Measurements from ENCODE around the gene ENTPD8.
"Not testable (repeated sequence)": the region's sequence is repeated elsewhere in the genome, so short reads cannot be mapped to it uniquely, and the experiment has no call there.

Gene ENTPD8

DNA sequence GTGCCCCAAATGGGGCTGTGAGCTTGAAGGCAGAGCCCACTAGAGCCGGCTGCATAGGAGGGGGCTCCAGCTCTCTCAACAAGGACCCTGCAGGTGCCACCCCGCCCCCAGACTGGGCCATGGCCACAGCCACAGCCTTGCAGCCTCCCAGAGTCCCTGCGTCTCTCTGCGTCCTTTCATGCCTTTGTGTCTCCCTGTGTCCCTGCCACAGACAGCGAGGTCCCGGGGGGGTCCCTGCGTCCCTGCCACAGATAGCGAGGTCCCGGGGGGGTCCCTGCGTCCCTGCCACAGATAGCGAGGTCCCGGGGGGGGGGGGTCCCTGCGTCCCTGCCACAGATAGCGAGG, 11.6 kb downstream of the ENTPD8 start:
- no peak for DNase-seq

- DNase-seq, result no peak
Measured at GRCh38 chr9:137428841-137429545, 12.2 kb downstream of the ENTPD8 start.

DNA sequence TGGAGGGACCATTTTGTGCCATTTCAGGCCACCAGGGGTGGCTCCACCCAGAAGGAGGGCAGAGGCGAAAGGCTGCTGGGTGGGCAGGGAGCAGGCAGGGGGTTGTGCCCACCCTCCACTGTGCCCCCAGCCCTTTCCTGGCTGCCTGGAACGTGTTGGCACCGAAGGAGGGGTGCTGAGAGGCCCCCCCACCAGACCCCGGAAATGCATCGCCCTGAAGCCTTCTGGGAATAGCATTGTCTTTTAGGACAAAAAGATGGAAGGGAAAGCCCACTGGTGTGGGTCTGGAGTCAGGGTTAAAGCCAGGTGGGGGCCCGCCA, 12.9 kb downstream of the ENTPD8 start:
- DNase-seq, result no peak

- DNase-seq, result no peak
Measured at GRCh38 chr9:137427454-137428310, 13.5 kb downstream of the ENTPD8 start.

DNA sequence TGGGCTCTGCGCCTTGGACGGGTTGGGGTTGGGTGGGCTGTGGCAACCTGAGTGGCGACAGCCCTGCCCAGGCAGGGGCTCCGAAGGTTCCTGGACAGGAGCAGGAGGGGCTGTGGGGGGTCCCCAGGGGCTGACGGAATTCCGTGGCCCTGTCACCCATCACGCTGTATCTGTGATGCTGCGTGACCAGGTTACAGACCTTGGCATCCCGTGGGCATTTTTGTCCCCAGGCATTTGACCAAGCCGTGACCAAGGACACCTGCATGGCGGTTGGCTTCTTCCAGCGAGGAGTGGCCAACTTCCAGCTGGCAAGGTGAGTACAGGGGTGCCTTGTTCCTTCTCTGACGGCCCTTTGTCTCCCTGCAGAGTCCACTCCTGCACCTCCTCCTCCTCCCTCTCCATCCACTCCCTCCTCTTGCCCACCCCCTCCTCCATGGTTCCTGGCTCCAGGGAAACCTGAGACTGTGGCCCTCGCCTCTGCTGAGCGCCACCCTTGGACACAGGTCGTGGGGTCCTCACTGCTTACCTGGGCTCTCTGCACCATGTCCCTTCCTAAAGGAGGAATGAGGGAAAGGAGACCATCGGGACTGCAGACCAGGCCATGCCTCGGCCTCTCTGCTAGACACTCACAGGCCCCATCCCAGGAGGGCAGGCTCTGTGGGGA, 15.0 kb downstream of the ENTPD8 start:
- DNase-seq, result no peak

DNA sequence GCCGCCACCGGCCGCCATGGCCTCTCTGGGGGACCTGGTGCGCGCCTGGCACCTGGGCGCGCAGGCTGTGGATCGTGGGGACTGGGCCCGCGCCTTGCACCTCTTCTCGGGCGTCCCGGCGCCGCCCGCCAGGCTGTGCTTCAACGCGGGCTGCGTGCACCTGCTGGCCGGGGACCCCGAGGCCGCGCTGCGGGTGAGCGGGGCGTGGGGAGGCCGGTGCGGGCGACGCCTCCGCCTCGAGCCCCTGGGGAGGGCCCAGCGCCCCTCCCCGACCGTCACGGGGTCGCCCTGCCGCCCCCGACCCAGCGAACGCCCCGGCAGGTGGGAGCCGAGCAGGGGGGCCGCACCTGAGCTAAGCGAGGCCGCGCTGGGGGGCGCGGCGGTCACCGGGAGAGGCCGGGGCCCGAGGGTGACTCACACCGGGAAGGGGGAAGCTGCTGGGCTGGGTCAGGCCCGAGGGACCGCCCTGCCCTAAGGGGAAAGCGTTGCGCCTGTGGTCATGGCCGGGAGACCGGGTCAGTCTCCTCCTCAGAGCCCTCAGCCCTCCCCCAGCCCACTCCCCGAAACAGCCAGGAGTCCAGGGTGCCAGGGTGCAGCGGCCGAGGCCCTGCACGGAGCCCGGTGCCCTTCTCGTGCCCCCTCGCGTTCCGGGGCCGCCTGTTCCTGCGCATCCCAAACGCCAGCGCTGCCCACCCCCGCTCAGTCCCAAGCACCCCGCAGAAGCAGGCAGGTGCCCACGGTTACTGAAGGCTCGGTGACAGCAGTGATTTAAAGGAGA, 17.5 kb downstream of the ENTPD8 start:
- DNase-seq, result peak; percentile 65

GRCh38 chr9:137422604-137423513, 18.3 kb downstream of the ENTPD8 start, which contains the start of the genes EXD3 and NOXA1:
TSS of gene EXD3 (minus strand) at chr9:137423162. CDS start at chr9:137395357, 27,805 bp downstream.
TSS of gene NOXA1 (plus strand) at chr9:137423393. CDS start at chr9:137423530, 137 bp downstream.
- peak; percentile 98 for DNase-seq

DNA sequence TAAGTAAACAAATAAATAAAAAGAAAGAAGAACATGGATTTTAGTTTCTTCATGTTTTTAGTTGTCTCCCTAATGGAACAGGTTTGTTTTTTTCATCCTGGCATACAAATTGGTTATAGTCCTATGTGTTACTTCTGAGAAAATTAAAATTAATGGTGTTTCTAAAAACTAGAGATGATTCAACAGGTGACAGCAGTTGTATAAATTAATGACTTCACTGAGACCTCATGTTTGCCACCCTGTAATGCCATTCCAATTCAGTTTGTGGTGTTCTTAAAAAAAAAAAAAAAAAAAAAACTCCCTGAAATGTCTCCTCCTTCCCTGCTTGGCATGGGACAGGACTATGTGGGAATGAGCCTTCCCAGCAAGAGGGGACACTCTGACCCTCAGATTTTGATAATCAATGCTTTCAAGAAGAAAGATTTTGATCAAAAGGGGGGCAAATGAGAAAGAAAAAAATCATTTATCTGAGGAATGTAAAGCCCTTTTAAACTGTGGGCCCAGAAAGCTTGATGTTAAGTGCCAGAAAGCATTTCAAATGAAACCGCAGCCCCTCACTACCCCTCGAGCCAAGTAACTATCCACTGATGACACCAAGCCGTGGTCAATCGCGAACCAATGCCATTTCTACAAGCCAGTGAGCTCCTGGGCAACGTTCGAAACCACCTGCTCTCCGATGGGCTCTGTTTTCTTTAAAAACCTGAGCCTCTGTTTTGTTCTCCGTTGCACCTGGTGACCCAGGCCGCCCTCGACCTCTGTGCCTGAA, 19.1 kb downstream of the ENTPD8 start:
- peak; percentile 62 for DNase-seq

DNA sequence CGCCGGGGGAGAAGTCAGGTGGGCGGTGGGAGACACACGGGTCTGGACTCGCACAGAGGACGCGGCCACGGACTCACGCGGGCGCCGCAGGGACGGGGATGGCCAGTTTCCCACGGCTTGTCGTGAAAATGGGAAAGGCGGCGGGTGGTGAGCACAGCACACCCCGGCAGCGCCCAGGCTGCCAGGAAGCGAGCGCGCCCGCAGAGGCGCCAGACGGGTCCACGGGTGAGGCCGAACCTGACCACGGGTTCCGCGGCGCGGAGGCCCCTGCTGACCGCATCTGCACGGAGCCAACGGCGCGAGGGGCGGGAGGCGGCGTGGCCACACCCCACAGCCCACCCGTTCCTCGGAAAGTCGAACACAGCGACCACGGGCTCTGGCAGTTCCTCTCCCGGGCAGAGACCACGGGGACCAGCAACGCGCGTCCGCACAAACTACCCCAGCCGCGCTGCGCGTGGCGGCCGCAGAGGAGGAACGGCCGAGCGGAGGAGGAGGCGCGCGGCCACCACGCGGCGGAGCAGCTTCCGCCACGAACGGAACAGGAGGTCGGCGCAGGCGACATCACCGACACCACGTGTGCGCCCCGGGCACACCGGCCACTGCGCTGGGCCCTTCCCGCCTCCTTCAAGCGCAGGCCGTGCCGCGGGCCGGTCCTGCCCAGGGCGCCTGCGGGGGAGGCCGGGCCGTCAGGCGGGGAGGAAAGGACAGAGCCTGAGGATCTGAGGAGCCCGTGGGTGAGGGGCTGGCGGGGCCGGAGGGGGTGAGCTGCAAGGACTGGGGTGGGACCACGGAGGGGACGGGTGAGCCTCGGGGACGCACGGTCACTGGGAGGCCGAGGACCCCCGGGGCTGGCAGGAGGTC, 23.8 kb downstream of the ENTPD8 start:
- no peak for DNase-seq

DNA sequence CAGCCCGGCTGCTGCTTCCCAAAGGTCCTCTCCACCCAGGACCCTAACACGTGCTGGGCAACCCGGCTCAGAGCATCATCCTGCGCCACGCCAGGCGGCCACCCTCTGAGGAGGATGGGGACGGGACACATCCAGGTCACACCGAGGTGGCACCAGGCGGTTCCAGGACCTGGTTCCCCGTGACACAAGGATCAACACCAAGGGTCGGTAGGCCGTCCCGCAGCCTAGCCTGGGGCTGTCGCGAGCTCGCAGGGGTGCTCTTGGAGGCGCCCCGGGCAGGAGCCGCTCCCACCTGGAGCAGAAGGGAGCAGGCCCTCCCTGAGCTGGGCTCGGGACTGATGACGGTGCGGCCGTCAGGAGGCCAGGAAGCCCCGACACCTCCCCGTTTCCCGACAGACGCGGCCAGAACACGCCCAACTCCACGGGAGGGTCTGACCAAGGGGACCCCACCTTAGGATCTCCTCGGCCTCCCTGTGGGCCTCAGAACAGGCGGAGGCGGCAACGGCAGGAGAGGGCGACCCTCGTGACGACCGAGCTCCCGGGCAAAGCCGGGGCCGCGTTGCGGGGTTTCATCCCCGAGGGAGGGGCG, 24.5 kb downstream of the ENTPD8 start:
- DNase-seq, result no peak

GRCh38 chr9:137416006-137416562, 25.1 kb downstream of the ENTPD8 start:
- DNase-seq, result no peak

DNA sequence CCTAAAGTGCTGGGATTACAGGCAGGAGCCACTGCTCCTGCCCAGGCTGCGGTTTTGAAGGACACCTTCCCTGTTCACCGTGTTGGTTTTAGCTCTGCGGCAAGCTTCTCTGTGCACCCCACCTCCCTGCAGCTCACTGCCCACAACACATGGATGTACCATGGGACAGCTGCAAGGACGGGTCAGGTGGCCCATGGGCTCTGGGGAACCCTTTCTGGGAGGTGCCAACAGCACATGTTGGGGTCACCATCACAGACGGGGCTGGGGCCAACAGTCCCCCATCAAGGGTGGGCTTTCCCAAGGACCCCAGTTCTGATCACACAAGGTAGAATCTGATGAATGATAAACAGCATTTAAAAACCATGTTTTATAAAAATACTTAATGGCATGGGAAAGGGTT, 25.7 kb downstream of the ENTPD8 start:
- no peak for DNase-seq

- no peak for DNase-seq
Measured at GRCh38 chr9:137412431-137412830, 28.7 kb downstream of the ENTPD8 start.

DNA sequence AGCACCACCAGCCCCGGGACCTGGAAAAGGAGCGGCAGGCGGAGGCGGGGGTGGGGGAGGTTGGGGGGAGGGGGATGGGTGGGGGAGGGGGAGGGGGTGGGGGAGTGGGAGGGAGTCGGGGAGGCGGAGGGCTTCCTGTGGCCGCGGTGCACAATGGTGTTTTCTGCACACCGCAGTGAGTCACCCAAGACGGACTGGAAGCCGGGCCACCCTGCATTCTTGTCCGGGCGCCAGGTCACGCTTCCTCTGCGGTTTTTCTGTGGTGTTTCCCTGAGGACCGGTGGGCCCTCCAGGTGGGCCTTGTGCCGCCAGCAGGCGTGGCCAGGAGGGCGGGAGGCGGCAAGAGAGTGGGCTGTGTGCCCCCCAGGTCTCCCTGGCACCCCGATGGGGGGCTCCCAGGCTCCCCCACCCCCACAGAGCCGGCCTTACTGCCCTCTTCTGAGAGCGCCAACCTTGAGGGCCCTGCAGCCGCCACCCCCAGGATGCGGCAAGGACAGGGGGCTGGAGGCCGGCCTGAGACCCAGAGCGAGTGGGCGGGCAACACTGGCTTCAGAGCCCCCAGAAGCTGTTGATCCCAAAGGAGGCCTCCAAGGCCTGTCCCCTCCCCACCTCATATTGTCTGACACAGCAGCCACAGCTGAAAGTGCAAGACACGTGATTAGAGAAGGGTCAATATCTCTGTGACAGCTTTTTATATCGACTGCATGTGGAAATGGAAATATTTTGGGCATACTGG, 29.3 kb downstream of the ENTPD8 start:
- DNase-seq, result peak; percentile 71

DNA sequence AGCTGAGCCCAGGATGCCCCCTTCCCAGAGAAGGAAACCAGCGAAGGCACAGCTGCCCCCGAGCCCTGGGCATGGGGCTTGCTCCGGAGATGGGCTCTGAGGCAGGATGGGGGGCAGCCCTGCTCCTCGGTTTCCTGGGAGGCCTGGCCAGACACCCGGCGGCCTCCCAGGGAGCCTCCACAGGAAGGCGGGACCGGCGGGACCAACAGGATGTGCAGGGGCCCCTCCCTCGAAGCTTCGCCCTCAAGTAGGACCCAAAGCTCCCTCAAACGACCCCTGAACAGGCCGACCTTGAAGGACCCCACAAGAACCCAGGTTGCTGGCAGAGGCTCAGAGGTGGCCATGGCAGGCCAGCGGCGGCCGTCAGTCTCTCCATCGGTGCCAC, 29.9 kb downstream of the ENTPD8 start:
- DNase-seq, result no peak

GRCh38 chr9:137410891-137411249, 30.3 kb downstream of the ENTPD8 start:
- DNase-seq, result no peak

- DNase-seq, result not testable (repeated sequence)
Measured at GRCh38 chr9:137410236-137410890, 30.8 kb downstream of the ENTPD8 start.

DNA sequence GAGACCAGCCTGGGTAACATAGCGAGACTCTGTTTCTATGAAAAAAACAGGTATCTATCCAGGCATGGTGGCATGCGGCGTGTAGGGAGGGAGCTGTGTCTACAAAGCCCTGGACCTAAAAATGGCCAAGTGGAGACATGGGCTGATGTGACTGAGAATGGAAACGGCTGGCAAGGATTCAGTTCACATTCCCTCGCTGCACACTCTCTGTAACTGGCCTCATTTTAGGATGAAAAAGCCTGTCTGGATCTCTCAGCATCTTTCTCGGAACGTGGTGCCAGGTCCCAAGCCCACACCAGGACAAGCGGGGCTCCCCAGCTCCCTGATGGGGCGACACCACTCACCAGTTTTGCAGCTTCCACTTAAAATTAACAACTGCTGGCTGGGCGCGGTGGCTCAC, 31.6 kb downstream of the ENTPD8 start:
- DNase-seq, result no peak

All from activated effector memory CD4-positive, alpha-beta T cell treated with anti-CD3 and anti-CD28 coated beads, Interleukin-2, amount 50 U/mL, for 16 hours (primary cell).